ENCODE data around the gene DENND4C. TPM values are rescaled to one million over a fixed set of nuclear protein-coding genes. Genes with fewer than 3 reads are reported as not detected.
"Not testable (repeated sequence)": the region's sequence is repeated elsewhere in the genome, so short reads cannot be mapped to it uniquely, and the experiment has no call there.

Gene DENND4C
- total RNA-seq, 1 experiment from 2014 or later, result 14.8 TPM

GRCh38 chr9:19232823-19233194 lies 2.3 kb downstream of the DENND4C start:
- Histone ChIP-seq H3K27me3 (replicated peaks) (no peaks in the 10 kb centered on the region), H3K36me3 (peaks cover 6% of the 10 kb centered on the region; the same call in 1 of the 2 replicates), H3K4me3 (no peak overlapping the region), H3K4me1 (replicated peaks) (0 out of 2 replicates have a peak, but pooled peaks cover 5% of the 10 kb centered on the region), H3K27ac (no peak overlapping the region), H3K9me3 (replicated peaks) (no peaks in the 10 kb centered on the region)
- DNase-seq (ENCODE audit: low read depth in 1 of 2, low spot score in 2 of 2), result no peak

DNA sequence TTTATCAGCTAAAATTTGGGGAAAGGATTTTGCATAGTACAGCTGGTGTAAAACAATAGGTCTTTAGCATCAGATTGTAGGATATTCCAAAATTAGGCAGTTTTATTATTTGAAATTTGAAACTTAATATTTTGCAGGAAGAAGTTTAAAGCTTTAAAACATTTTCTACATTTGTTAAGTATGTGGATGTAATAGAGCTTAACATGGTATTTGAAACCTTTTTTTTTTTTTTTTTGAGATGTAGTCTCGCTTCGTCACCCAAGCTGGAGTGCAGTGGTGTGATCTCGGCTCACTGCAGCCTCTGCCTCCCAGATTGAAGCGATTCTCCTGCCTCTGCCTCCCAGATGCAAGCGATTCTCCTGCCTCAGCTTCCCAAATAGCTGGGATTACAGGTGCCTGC lies 2.9 kb downstream of the DENND4C start:
- no peak for DNase-seq (ENCODE audit: low read depth in 1 of 2, low spot score in 2 of 2)
- H3K4me3 ChIP-seq, result no peak overlapping the region
- 0 out of 2 replicates have a peak, but pooled peaks cover 5% of the 10 kb centered on the region for H3K4me1 ChIP-seq (replicated peaks)
- H3K36me3 ChIP-seq, result peaks cover 6% of the 10 kb centered on the region; the same call in 1 of the 2 replicates
- H3K27ac ChIP-seq, result no peak overlapping the region
- no peaks in the 10 kb centered on the region for H3K9me3 ChIP-seq (replicated peaks)
- no peaks in the 10 kb centered on the region for H3K27me3 ChIP-seq (replicated peaks)

- no peaks in the 10 kb centered on the region for H3K4me1 ChIP-seq (replicated peaks)
- no peak for DNase-seq (ENCODE audit: low read depth in 1 of 2, low spot score in 2 of 2)
- H3K36me3 ChIP-seq, result no peaks in the 10 kb centered on the region
- no peaks in the 10 kb centered on the region for H3K9me3 ChIP-seq (replicated peaks)
- H3K27ac ChIP-seq, result no peak overlapping the region
- no peaks in the 10 kb centered on the region for H3K27me3 ChIP-seq (replicated peaks)
- no peak overlapping the region for H3K4me3 ChIP-seq
Measured at GRCh38 chr9:19239955-19240354, 9.5 kb downstream of the DENND4C start.

- Histone ChIP-seq H3K27me3 (replicated peaks) (no peaks in the 10 kb centered on the region), H3K4me1 (replicated peaks) (no peaks in the 10 kb centered on the region), H3K36me3 (no peaks in the 10 kb centered on the region), H3K9me3 (replicated peaks) (no peaks in the 10 kb centered on the region), H3K27ac (no peak overlapping the region), H3K4me3 (no peak overlapping the region)
- DNase-seq (ENCODE audit: low read depth in 1 of 2, low spot score in 2 of 2), result no peak
Measured at GRCh38 chr9:19241728-19242127, 11.2 kb downstream of the DENND4C start.

DNA sequence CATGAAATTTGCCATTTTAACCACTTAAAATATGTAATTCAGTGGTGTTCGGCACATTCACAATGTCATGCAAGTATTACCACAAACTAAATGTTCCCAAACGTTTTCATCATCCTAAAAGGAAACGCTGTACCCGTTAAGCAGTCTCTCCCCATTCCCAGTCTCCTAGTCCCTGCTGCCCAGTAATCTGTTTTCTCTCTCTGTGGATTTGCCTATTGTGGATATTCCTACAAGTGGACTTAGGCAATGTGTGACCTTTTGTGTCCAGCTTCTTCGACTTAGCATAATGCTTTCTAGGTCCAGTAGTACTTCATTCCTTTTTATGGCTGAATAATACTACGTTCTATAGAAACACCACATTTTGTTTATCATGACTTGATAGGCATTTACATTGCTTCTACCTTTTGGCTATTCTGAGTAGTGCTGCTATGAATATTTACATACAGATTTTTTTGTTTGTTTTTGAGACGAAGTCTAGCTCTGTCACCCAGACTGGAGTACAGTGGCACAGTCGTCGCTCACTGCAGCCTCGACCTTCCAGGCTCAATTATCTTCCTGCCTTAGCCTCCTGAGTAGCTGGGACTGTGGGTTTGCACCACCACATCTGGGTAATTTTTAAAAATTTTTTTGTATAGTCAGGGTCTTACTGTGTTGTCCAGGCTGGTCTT lies 13.0 kb downstream of the DENND4C start:
- H3K4me3 ChIP-seq, result no peak overlapping the region
- no peaks in the 10 kb centered on the region for H3K27me3 ChIP-seq (replicated peaks)
- DNase-seq (ENCODE audit: low read depth in 1 of 2, low spot score in 2 of 2), result no peak
- H3K9me3 ChIP-seq (replicated peaks), result no peaks in the 10 kb centered on the region
- H3K4me1 ChIP-seq (replicated peaks), result no peaks in the 10 kb centered on the region
- no peak overlapping the region for H3K27ac ChIP-seq
- no peaks in the 10 kb centered on the region for H3K36me3 ChIP-seq

GRCh38 chr9:19246891-19247290 lies 16.4 kb downstream of the DENND4C start:
- no peak for DNase-seq (ENCODE audit: low read depth in 1 of 2, low spot score in 2 of 2)

GRCh38 chr9:19247420-19247819 lies 16.9 kb downstream of the DENND4C start:
- H3K27ac ChIP-seq, result no peak overlapping the region
- no peak for DNase-seq (ENCODE audit: low read depth in 1 of 2, low spot score in 2 of 2)
- no peaks in the 10 kb centered on the region for H3K4me1 ChIP-seq (replicated peaks)
- no peak overlapping the region for H3K4me3 ChIP-seq
- no peaks in the 10 kb centered on the region for H3K27me3 ChIP-seq (replicated peaks)
- no peaks in the 10 kb centered on the region for H3K36me3 ChIP-seq
- no peaks in the 10 kb centered on the region for H3K9me3 ChIP-seq (replicated peaks)

More at GRCh38 chr9:19246891-19247290, 16.4 kb downstream of the DENND4C start:
- no peak overlapping the region for H3K27ac ChIP-seq
- H3K4me1 ChIP-seq (replicated peaks), result no peaks in the 10 kb centered on the region
- no peaks in the 10 kb centered on the region for H3K9me3 ChIP-seq (replicated peaks)
- H3K36me3 ChIP-seq, result no peaks in the 10 kb centered on the region
- no peaks in the 10 kb centered on the region for H3K27me3 ChIP-seq (replicated peaks)
- no peak overlapping the region for H3K4me3 ChIP-seq

DNA sequence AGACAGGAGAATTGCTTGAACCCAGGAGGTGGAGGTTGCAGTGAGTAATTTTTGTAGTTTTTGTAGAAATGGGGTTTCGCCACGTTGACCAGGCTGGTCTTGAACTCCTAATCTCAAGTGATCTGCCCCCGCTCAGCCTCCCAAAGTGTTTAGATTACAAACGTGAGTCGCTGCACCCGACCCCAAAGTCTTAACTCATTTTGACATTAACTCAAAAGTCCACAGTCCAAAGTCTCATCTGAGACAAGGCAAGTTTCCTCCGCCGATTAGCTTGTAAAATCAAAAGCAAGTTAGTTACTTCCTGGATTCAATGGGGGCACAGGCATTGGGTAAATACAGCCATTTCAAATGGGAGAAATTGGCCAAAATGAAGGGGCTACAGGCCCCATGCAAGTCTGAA lies 19.9 kb downstream of the DENND4C start:
- not testable (repeated sequence) for H3K9me3 ChIP-seq (replicated peaks)

GRCh38 chr9:19251203-19251602 lies 20.7 kb downstream of the DENND4C start:
- not testable (repeated sequence) for DNase-seq (ENCODE audit: low read depth in 1 of 2, low spot score in 2 of 2); H3K36me3 ChIP-seq; H3K4me1 ChIP-seq (replicated peaks); H3K27ac ChIP-seq; H3K9me3 ChIP-seq (replicated peaks); H3K4me3 ChIP-seq; H3K27me3 ChIP-seq (replicated peaks)

More for the DNA sequence above, 19.9 kb downstream of the DENND4C start:
- H3K36me3 ChIP-seq; H3K4me1 ChIP-seq (replicated peaks); H3K27me3 ChIP-seq (replicated peaks); H3K4me3 ChIP-seq; H3K27ac ChIP-seq; DNase-seq (ENCODE audit: low read depth in 1 of 2, low spot score in 2 of 2): not testable (repeated sequence)

- not testable (repeated sequence) for H3K36me3 ChIP-seq; DNase-seq (ENCODE audit: low read depth in 1 of 2, low spot score in 2 of 2); H3K27me3 ChIP-seq (replicated peaks); H3K4me1 ChIP-seq (replicated peaks); H3K9me3 ChIP-seq (replicated peaks); H3K4me3 ChIP-seq; H3K27ac ChIP-seq
Measured at GRCh38 chr9:19251622-19252021, 21.1 kb downstream of the DENND4C start.

DNA sequence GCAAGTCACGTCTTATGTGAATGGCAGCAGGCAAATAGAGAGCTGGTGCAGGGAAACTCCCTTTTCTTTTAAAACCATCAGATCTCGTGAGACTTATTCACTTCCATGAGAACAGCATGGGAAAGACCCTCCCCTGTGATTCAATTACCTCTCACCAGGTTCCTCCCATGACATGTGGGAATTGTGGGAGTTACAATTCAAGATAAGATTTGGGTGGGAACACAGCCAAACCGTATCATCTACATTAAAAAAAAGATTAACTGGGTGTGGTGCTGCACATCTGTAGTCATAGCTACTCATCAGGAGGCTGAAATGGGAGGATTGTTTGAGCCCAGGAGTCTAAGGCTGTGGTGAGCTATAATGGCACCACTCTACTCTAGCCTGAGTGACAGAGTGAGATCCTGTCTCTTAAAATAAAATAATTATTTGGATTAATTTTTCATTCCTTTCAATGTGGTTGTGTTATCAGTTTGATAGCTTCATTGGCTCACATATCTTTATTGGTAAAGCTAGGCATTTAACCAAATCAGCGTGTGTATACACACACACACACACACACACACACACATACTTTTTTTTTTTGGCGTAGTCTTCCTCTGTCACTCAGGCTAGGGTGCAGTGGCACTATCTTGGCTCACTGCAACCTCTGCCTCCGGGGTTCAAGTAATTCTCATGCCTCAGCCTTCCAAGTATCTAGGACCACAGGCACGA lies 21.8 kb downstream of the DENND4C start:
- Histone ChIP-seq H3K27ac (no peak overlapping the region), H3K4me3 (no peak overlapping the region), H3K9me3 (replicated peaks) (no peaks in the 10 kb centered on the region), H3K4me1 (replicated peaks) (no peaks in the 10 kb centered on the region), H3K36me3 (no peaks in the 10 kb centered on the region), H3K27me3 (replicated peaks) (no peaks in the 10 kb centered on the region)
- DNase-seq (ENCODE audit: low read depth in 1 of 2, low spot score in 2 of 2), result no peak

GRCh38 chr9:19252885-19253219 lies 22.4 kb downstream of the DENND4C start:
- Histone ChIP-seq H3K9me3 (replicated peaks) (no peaks in the 10 kb centered on the region), H3K27me3 (replicated peaks) (no peaks in the 10 kb centered on the region), H3K4me1 (replicated peaks) (no peaks in the 10 kb centered on the region), H3K27ac (no peak overlapping the region), H3K4me3 (no peak overlapping the region), H3K36me3 (no peaks in the 10 kb centered on the region)
- DNase-seq (ENCODE audit: low read depth in 1 of 2, low spot score in 2 of 2), result no peak

GRCh38 chr9:19255112-19255511 lies 24.6 kb downstream of the DENND4C start:
- Histone ChIP-seq H3K4me1 (replicated peaks) (no peaks in the 10 kb centered on the region), H3K27me3 (replicated peaks) (no peaks in the 10 kb centered on the region), H3K27ac (no peak overlapping the region), H3K4me3 (no peak overlapping the region), H3K36me3 (no peaks in the 10 kb centered on the region), H3K9me3 (replicated peaks) (no peaks in the 10 kb centered on the region)
- no peak for DNase-seq (ENCODE audit: low read depth in 1 of 2, low spot score in 2 of 2)

DNA sequence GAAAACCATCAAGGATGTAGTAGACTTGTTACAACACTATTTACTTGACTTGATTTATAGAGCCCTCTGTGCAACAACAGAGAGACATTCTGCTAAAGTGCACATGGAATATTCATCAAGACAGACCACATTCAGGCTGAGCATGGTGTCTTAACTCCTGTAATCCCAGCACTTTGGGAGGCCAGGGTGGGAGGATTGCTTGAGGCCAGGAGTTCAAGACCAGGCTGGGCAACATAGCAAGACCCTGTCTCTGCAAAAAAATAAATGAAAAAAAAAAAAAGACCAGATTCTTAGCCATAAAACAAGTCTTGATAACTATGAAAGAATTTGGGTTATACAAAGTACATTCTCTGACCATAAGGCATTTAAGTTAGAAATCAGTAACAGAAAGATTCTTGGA lies 25.3 kb downstream of the DENND4C start:
- Histone ChIP-seq H3K27ac (no peak overlapping the region), H3K4me3 (no peak overlapping the region), H3K27me3 (replicated peaks) (no peaks in the 10 kb centered on the region), H3K9me3 (replicated peaks) (no peaks in the 10 kb centered on the region), H3K4me1 (replicated peaks) (no peaks in the 10 kb centered on the region), H3K36me3 (no peaks in the 10 kb centered on the region)
- no peak for DNase-seq (ENCODE audit: low read depth in 1 of 2, low spot score in 2 of 2)

Data from SJSA1 (cell line).